ENCODE measurements around the gene UBE2E2. TPM values are rescaled to one million over a fixed set of nuclear protein-coding genes. Genes with fewer than 3 reads are reported as not detected.

The UBE2E2 gene
- total RNA-seq, 1 experiment from 2014 or later: 54.9 TPM

DNA sequence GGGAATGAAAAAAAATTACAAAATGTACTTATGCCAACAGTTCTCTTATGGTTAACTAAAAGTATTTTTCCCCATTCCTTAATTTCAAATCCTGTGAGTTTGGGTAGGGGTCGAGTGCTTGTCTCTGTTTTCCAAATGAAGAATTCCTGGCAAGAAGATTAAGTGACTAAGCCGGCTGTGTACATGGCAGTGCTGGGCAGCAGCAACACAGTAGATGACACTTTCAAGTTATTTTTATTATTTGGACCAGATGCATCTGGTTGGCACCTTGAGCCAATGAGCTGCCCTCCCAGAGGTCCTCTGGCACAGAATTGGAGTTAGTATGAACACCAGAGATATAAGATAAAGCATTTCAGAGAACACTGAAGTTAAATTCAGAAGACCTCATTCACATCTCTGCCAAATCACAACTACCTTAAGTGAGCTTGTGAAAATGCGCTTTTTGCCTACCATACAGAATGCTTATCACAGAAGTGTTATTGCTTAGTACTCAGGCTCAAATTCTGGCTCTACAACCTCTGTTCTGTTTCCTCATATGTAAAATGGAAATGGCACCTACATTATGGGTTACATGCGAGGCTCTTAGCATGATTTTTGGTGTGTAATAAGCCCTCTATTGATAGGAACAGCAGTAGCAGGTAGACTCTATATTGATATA is 256.9 kb downstream of the UBE2E2 start (continued):
- TF ChIP-seq ATF6 (CRISPR knock-in tag; IDR thresholded peaks at IDR 0.05) (no peak), NFATC4 (CRISPR knock-in tag; IDR thresholded peaks at IDR 0.05) (no peak), IRF1 (CRISPR knock-in tag; IDR thresholded peaks at IDR 0.05) (no peak), GTF2I (CRISPR knock-in tag; conservative IDR thresholded peaks at IDR 0.05) (no peak), ZNF671 (CRISPR knock-in tag; IDR thresholded peaks at IDR 0.05) (no peak), HMGXB4 (CRISPR knock-in tag; IDR thresholded peaks at IDR 0.05) (no peak), IRF2 (CRISPR knock-in tag; IDR thresholded peaks at IDR 0.05; ENCODE audit: borderline replicate concordance, low read depth) (no peak), ZBTB21 (CRISPR knock-in tag; IDR thresholded peaks at IDR 0.05; ENCODE audit: borderline replicate concordance) (no peak), MXD4 (CRISPR knock-in tag; IDR thresholded peaks at IDR 0.05; ENCODE audit: borderline replicate concordance) (no peak)
- TF ChIP-seq, protein P1, sequence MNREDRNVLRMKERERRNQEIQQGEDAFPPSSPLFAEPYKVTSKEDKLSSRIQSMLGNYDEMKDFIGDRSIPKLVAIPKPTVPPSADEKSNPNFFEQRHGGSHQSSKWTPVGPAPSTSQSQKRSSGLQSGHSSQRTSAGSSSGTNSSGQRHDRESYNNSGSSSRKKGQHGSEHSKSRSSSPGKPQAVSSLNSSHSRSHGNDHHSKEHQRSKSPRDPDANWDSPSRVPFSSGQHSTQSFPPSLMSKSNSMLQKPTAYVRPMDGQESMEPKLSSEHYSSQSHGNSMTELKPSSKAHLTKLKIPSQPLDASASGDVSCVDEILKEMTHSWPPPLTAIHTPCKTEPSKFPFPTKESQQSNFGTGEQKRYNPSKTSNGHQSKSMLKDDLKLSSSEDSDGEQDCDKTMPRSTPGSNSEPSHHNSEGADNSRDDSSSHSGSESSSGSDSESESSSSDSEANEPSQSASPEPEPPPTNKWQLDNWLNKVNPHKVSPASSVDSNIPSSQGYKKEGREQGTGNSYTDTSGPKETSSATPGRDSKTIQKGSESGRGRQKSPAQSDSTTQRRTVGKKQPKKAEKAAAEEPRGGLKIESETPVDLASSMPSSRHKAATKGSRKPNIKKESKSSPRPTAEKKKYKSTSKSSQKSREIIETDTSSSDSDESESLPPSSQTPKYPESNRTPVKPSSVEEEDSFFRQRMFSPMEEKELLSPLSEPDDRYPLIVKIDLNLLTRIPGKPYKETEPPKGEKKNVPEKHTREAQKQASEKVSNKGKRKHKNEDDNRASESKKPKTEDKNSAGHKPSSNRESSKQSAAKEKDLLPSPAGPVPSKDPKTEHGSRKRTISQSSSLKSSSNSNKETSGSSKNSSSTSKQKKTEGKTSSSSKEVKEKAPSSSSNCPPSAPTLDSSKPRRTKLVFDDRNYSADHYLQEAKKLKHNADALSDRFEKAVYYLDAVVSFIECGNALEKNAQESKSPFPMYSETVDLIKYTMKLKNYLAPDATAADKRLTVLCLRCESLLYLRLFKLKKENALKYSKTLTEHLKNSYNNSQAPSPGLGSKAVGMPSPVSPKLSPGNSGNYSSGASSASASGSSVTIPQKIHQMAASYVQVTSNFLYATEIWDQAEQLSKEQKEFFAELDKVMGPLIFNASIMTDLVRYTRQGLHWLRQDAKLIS (CRISPR knock-in tag; IDR thresholded peaks at IDR 0.05; ENCODE audit: borderline replicate concordance): no peak

- POLR2A ChIA-PET: no interaction called here
- Mint-ChIP-seq H3K4me3 (no peak overlapping the region), H3K27ac (no peak overlapping the region), H3K36me3 (peaks cover 12% of the 10 kb centered on the region), H3K27me3 (ENCODE audit: low read depth) (no peaks in the 10 kb centered on the region), H3K4me1 (peaks cover 47% of the 10 kb centered on the region), H3K9me3 (peaks cover 14% of the 10 kb centered on the region)
- ATAC-seq (no peak), DNase-seq (ENCODE audit: low spot score) (no peak)
- CTCF ChIA-PET: no interaction called here
- TF ChIP-seq KAT7 (CRISPR knock-in tag; IDR thresholded peaks at IDR 0.05; ENCODE audit: borderline replicate concordance) (no peak), SMAD3 (CRISPR knock-in tag; IDR thresholded peaks at IDR 0.05; ENCODE audit: borderline replicate concordance) (no peak), HMGA2 (CRISPR knock-in tag; IDR thresholded peaks at IDR 0.05) (no peak), SMAD4 (CRISPR knock-in tag; IDR thresholded peaks at IDR 0.05) (no peak)
Measured at GRCh38 chr3:23461069-23461468, 257.9 kb downstream of the UBE2E2 start.

DNA sequence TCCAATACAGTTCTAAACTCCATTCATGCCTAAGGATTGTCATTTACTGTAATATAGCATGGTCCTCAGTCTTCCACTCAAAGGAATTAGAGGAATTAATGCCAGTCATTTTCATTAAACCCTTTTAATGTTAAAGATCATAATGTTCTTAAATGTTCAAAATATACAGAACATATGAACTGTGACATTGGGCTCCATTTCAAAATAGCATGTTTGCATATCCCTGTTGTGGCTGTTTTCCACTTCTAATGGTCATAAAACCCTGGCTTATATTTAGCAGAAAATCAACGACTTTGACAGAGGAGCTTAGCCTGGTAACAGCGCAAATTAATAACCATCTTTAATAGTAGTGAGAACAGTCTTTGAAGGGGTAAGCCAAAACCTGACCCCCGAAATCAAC is 260.7 kb downstream of the UBE2E2 start:
- peaks cover 15% of the 10 kb centered on the region for H3K9me3 Mint-ChIP-seq
- no peak overlapping the region for H3K27ac Mint-ChIP-seq
- H3K36me3 Mint-ChIP-seq: peaks cover 8% of the 10 kb centered on the region
- ChIA-PET CTCF (no interaction called here), POLR2A (no interaction called here)
- no peak for DNase-seq (ENCODE audit: low spot score)
- no peaks in the 10 kb centered on the region for H3K27me3 Mint-ChIP-seq (ENCODE audit: low read depth)
- no peak overlapping the region for H3K4me3 Mint-ChIP-seq
- peaks cover 47% of the 10 kb centered on the region for H3K4me1 Mint-ChIP-seq
- ATAC-seq: no peak
- no peak for TF ChIP-seq ZNF532 (CRISPR knock-in tag; IDR thresholded peaks at IDR 0.05; ENCODE audit: borderline replicate concordance)
- no peak for TF ChIP-seq CREM (CRISPR knock-in tag; IDR thresholded peaks at IDR 0.05)
- no peak for TF ChIP-seq TP53 (CRISPR knock-in tag; IDR thresholded peaks at IDR 0.05)
- TF ChIP-seq SMAD4 (CRISPR knock-in tag; IDR thresholded peaks at IDR 0.05): no peak
- TF ChIP-seq SMAD3 (CRISPR knock-in tag; IDR thresholded peaks at IDR 0.05; ENCODE audit: borderline replicate concordance): no peak
- no peak for TF ChIP-seq ZNF263 (CRISPR knock-in tag; IDR thresholded peaks at IDR 0.05; ENCODE audit: low read depth)
- TF ChIP-seq ATF2 (CRISPR knock-in tag; IDR thresholded peaks at IDR 0.05; ENCODE audit: borderline replicate concordance, low read depth): no peak

All from WTC11 (cell line).